NCI-H526 treated with DMSO at 0.1 percent for 48 hours (cell line): ENCODE data around the gene CTNNA2.

ENCODE experiments used
- DNase-seq: peaks from one replicate; lab custom pipeline; 2025; lab: John Stamatoyannopoulos, UW

Gene CTNNA2

GRCh38 chr2:80330527-80331450 lies 817.9 kb downstream of the CTNNA2 start:
- DNase-seq = no peak

- no peak for DNase-seq
Measured at GRCh38 chr2:80333886-80334285, 821.0 kb downstream of the CTNNA2 start.

- no peak for DNase-seq
Measured at GRCh38 chr2:80335411-80335810, 822.6 kb downstream of the CTNNA2 start.

GRCh38 chr2:80338794-80339193 lies 825.9 kb downstream of the CTNNA2 start:
- DNase-seq = no peak

GRCh38 chr2:80340022-80340421 lies 827.2 kb downstream of the CTNNA2 start:
- no peak for DNase-seq

GRCh38 chr2:80348078-80348477 lies 835.2 kb downstream of the CTNNA2 start:
- DNase-seq = no peak

GRCh38 chr2:80348953-80349352 lies 836.1 kb downstream of the CTNNA2 start:
- DNase-seq = no peak

GRCh38 chr2:80351231-80351630 lies 838.4 kb downstream of the CTNNA2 start:
- DNase-seq = no peak

GRCh38 chr2:80354858-80355257 lies 842.0 kb downstream of the CTNNA2 start:
- DNase-seq = no peak

- DNase-seq = no peak
Measured at GRCh38 chr2:80361904-80362303, 849.1 kb downstream of the CTNNA2 start.

GRCh38 chr2:80363330-80363729 lies 850.5 kb downstream of the CTNNA2 start:
- DNase-seq = no peak

- DNase-seq = no peak
Measured at GRCh38 chr2:80363791-80364349, 851.0 kb downstream of the CTNNA2 start.

GRCh38 chr2:80364524-80365212 lies 851.8 kb downstream of the CTNNA2 start:
- DNase-seq = no peak

GRCh38 chr2:80365762-80366161 lies 852.9 kb downstream of the CTNNA2 start:
- DNase-seq = no peak

- DNase-seq = no peak
Measured at GRCh38 chr2:80370375-80371009, 857.6 kb downstream of the CTNNA2 start.

GRCh38 chr2:80374105-80374504 lies 861.3 kb downstream of the CTNNA2 start:
- DNase-seq = no peak

- no peak for DNase-seq
Measured at GRCh38 chr2:80377071-80377470, 864.2 kb downstream of the CTNNA2 start.

- no peak for DNase-seq
Measured at GRCh38 chr2:80380736-80381135, 867.9 kb downstream of the CTNNA2 start.

- DNase-seq = no peak
Measured at GRCh38 chr2:80381666-80382065, 868.8 kb downstream of the CTNNA2 start.

- DNase-seq = no peak
Measured at GRCh38 chr2:80392441-80392840, 879.6 kb downstream of the CTNNA2 start.

- no peak for DNase-seq
Measured at GRCh38 chr2:80393991-80394390, 881.1 kb downstream of the CTNNA2 start.

GRCh38 chr2:80395251-80395650 lies 882.4 kb downstream of the CTNNA2 start:
- no peak for DNase-seq
